ENCODE data around the gene IGLL5. TPM values are rescaled to one million over a fixed set of nuclear protein-coding genes. Genes with fewer than 3 reads are reported as not detected.

Gene IGLL5
- total and polyA plus RNA-seq, 2 donors (not counting 3 experiments of a cell fraction or from before 2014, with no cell fraction given), result not detected

- Histone ChIP-seq H2AFZ (ENCODE audit: low read depth, low read length) (no peak overlapping the region), H3K9me3 (replicated peaks; ENCODE audit: control insufficient read depth, insufficient read depth, low read length) (no peaks in the 10 kb centered on the region), H3K27ac (ENCODE audit: insufficient read depth, low read depth, low read length) (no peak overlapping the region), H3K79me2 (ENCODE audit: control insufficient read depth, insufficient read depth, low read length) (no peaks in the 10 kb centered on the region), H3K9me1 (replicated peaks; ENCODE audit: control insufficient read depth, extremely low read depth, insufficient read depth, low read length) (no peaks in the 10 kb centered on the region), H3K4me2 (ENCODE audit: insufficient read depth, low read length) (no peak overlapping the region), H3K4me1 (ENCODE audit: control insufficient read depth, extremely low read depth, insufficient read depth, low read length) (no peaks in the 10 kb centered on the region), H4K20me1 (replicated peaks; ENCODE audit: control insufficient read depth, extremely low read depth, insufficient read depth, low read length) (no peaks in the 10 kb centered on the region), H3K36me3 (ENCODE audit: control insufficient read depth in 2 of 2, extremely low read depth in 1 of 2, insufficient read depth in 2 of 2, low read length in 2 of 2) (no peaks in the 10 kb centered on the region), H3K27me3 (ENCODE audit: control insufficient read depth in 2 of 2, insufficient read depth in 2 of 2, low read length in 2 of 2) (peaks cover 3 to 7% of the 10 kb centered on the region in 2 experiments), H3K4me3 (replicated peaks in 1 of 3; ENCODE audit: insufficient read depth in 1 of 3, low read depth in 1 of 3, low read length in 3 of 3) (no peak overlapping the region), H3K9ac (replicated peaks; ENCODE audit: extremely low read depth, insufficient read depth, low read length) (no peak overlapping the region)
- ChIA-PET CTCF (interaction anchor here (0.6 to 2.1 kb wide), 4 partner anchors 10 to 96 kb away, joined by 3 to 12 read pairs (median 4); no protein-coding TSS in a partner anchor), POLR2A (no interaction called here)
- intact Hi-C loops (cut with micrococcal nuclease) (no loop called here), dilution Hi-C loops (cut with MboI; ENCODE audit: extremely low pct_ligation_motif_present, low sequenced_read_pairs) (no loop called here)
- TF ChIP-seq POLR2AphosphoS5 (IDR thresholded peaks at IDR 0.05; ENCODE audit: insufficient read depth, low read depth, low read length) (no peak), MAX (IDR thresholded peaks at IDR 0.05; ENCODE audit: insufficient read depth, insufficient read length) (no peak), GATA2 (IDR thresholded peaks at IDR 0.05; ENCODE audit: insufficient read depth, insufficient read length, low read depth, low read length) (no peak), CTCF (IDR thresholded peaks at IDR 0.05; ENCODE audit: extremely low read depth in 1 of 2, insufficient read depth in 1 of 2, low read depth in 1 of 2, low read length in 2 of 2) (no peak), MYC (IDR thresholded peaks at IDR 0.05; ENCODE audit: low read depth, low read length) (no peak), JUN (IDR thresholded peaks at IDR 0.05; ENCODE audit: borderline replicate concordance, insufficient read depth, insufficient read length, low read depth) (no peak), POLR2A (IDR thresholded peaks at IDR 0.05; ENCODE audit: low read depth, low read length) (no peak), FOS (IDR thresholded peaks at IDR 0.05; ENCODE audit: borderline replicate concordance, insufficient read depth, low read length) (no peak), EZH2 (IDR thresholded peaks at IDR 0.05; ENCODE audit: borderline replicate concordance, low read depth, low read length, severe bottlenecking) (no peak)
- no peak for FAIRE-seq
- BruUV-seq (replicated peaks), result no TSS peak
- no peak for DNase-seq (ENCODE audit: low read depth, low spot score)
Observed at GRCh38 chr22:22857607-22858558, 29.7 kb upstream of the IGLL5 start.

All from endothelial cell of umbilical vein (primary cell).